Measurements from ENCODE around the gene SLC2A9. TPM values are rescaled to one million over a fixed set of nuclear protein-coding genes. Genes with fewer than 3 reads are reported as not detected.
"Not testable (repeated sequence)": the region's sequence is repeated elsewhere in the genome, so short reads cannot be mapped to it uniquely, and the experiment has no call there.

SLC2A9 gene
- total RNA-seq, 2 donors from 2014 or later: 0.52 to 1.2 TPM

- Mint-ChIP-seq H3K9me3 (no peaks in the 10 kb centered on the region), H3K27ac (no peak overlapping the region), H3K36me3 (no peaks in the 10 kb centered on the region)
- ATAC-seq: no peak
- no peak for DNase-seq (ENCODE audit: low spot score in 2 of 2)
These were observed 107.5 kb downstream of the SLC2A9 start for GRCh38 chr4:9913846-9914245.

- H3K27ac Mint-ChIP-seq: no peak overlapping the region
- no peak for ATAC-seq
These were observed 114.3 kb downstream of the SLC2A9 start for GRCh38 chr4:9906996-9907395.

GRCh38 chr4:9904976-9905587, 116.2 kb downstream of the SLC2A9 start:
- Mint-ChIP-seq H3K27ac (peak overlapping the region in 1 of 2 donors; percentile 36), H3K36me3 (no peaks in the 10 kb centered on the region), H3K9me3 (no peaks in the 10 kb centered on the region)
- DNase-seq (ENCODE audit: low spot score in 2 of 2) (peak in 1 of 2 donors; percentile 14), ATAC-seq (peak; percentile 73 to 98)

More at GRCh38 chr4:9906996-9907395, 114.3 kb downstream of the SLC2A9 start:
- DNase-seq (ENCODE audit: low spot score in 2 of 2): no peak
- no peaks in the 10 kb centered on the region for H3K9me3 Mint-ChIP-seq
- no peaks in the 10 kb centered on the region for H3K36me3 Mint-ChIP-seq

GRCh38 chr4:9903317-9903716, 118.0 kb downstream of the SLC2A9 start:
- ATAC-seq: no peak

GRCh38 chr4:9901257-9901656, 120.0 kb downstream of the SLC2A9 start:
- ATAC-seq (no peak), DNase-seq (ENCODE audit: low spot score in 2 of 2) (no peak)
- Mint-ChIP-seq H3K27ac (peak overlapping the region in 1 of 2 donors; percentile 24), H3K36me3 (no peaks in the 10 kb centered on the region), H3K9me3 (no peaks in the 10 kb centered on the region)

More at GRCh38 chr4:9903317-9903716, 118.0 kb downstream of the SLC2A9 start:
- no peaks in the 10 kb centered on the region for H3K36me3 Mint-ChIP-seq
- H3K27ac Mint-ChIP-seq: no peak overlapping the region
- no peak for DNase-seq (ENCODE audit: low spot score in 2 of 2)
- H3K9me3 Mint-ChIP-seq: no peaks in the 10 kb centered on the region

GRCh38 chr4:9900633-9901032, 120.7 kb downstream of the SLC2A9 start:
- not testable (repeated sequence) for DNase-seq (ENCODE audit: low spot score in 2 of 2); H3K9me3 Mint-ChIP-seq; H3K36me3 Mint-ChIP-seq; H3K27ac Mint-ChIP-seq
- peak in 1 of 2 donors; percentile 64 for ATAC-seq

GRCh38 chr4:9899306-9900055, 121.8 kb downstream of the SLC2A9 start:
- DNase-seq (ENCODE audit: low spot score in 2 of 2) (no peak), ATAC-seq (no peak)
- Mint-ChIP-seq H3K27ac (no peak overlapping the region), H3K36me3 (no peaks in the 10 kb centered on the region), H3K9me3 (no peaks in the 10 kb centered on the region)

GRCh38 chr4:9898596-9899305, 122.5 kb downstream of the SLC2A9 start:
- Mint-ChIP-seq H3K9me3 (no peaks in the 10 kb centered on the region), H3K27ac (no peak overlapping the region), H3K36me3 (no peaks in the 10 kb centered on the region)
- DNase-seq (ENCODE audit: low spot score in 2 of 2) (no peak), ATAC-seq (peak in 1 of 2 donors; percentile 38)

GRCh38 chr4:9895333-9895705, 126.0 kb downstream of the SLC2A9 start:
- H3K27ac Mint-ChIP-seq: no peak overlapping the region
- DNase-seq (ENCODE audit: low spot score in 2 of 2) (no peak), ATAC-seq (no peak)
- H3K36me3 Mint-ChIP-seq: no peaks in the 10 kb centered on the region
- H3K9me3 Mint-ChIP-seq: no peaks in the 10 kb centered on the region

GRCh38 chr4:9894644-9895332, 126.5 kb downstream of the SLC2A9 start:
- H3K27ac Mint-ChIP-seq: no peak overlapping the region
- ATAC-seq: no peak

GRCh38 chr4:9893329-9894108, 127.8 kb downstream of the SLC2A9 start:
- H3K27ac Mint-ChIP-seq: no peak overlapping the region
- no peaks in the 10 kb centered on the region for H3K36me3 Mint-ChIP-seq
- no peak for ATAC-seq

More at GRCh38 chr4:9894644-9895332, 126.5 kb downstream of the SLC2A9 start:
- no peak for DNase-seq (ENCODE audit: low spot score in 2 of 2)
- no peaks in the 10 kb centered on the region for H3K9me3 Mint-ChIP-seq
- no peaks in the 10 kb centered on the region for H3K36me3 Mint-ChIP-seq

GRCh38 chr4:9891740-9892139, 129.6 kb downstream of the SLC2A9 start:
- H3K27ac Mint-ChIP-seq: peak overlapping the region in 1 of 2 donors; percentile 61
- DNase-seq (ENCODE audit: low spot score in 2 of 2) (no peak), ATAC-seq (no peak)
- no peaks in the 10 kb centered on the region for H3K36me3 Mint-ChIP-seq
- H3K9me3 Mint-ChIP-seq: no peaks in the 10 kb centered on the region

More at GRCh38 chr4:9893329-9894108, 127.8 kb downstream of the SLC2A9 start:
- no peak for DNase-seq (ENCODE audit: low spot score in 2 of 2)
- H3K9me3 Mint-ChIP-seq: no peaks in the 10 kb centered on the region

GRCh38 chr4:9891056-9891455, 130.2 kb downstream of the SLC2A9 start:
- DNase-seq (ENCODE audit: low spot score in 2 of 2) (no peak), ATAC-seq (no peak)
- no peaks in the 10 kb centered on the region for H3K36me3 Mint-ChIP-seq

GRCh38 chr4:9889306-9889705, 132.0 kb downstream of the SLC2A9 start:
- no peaks in the 10 kb centered on the region for H3K9me3 Mint-ChIP-seq
- no peak overlapping the region for H3K27ac Mint-ChIP-seq
- H3K36me3 Mint-ChIP-seq: no peaks in the 10 kb centered on the region
- DNase-seq (ENCODE audit: low spot score in 2 of 2) (no peak), ATAC-seq (no peak)

More at GRCh38 chr4:9891056-9891455, 130.2 kb downstream of the SLC2A9 start:
- no peaks in the 10 kb centered on the region for H3K9me3 Mint-ChIP-seq
- H3K27ac Mint-ChIP-seq: no peak overlapping the region

- Mint-ChIP-seq H3K9me3 (no peaks in the 10 kb centered on the region), H3K27ac (no peak overlapping the region), H3K36me3 (no peaks in the 10 kb centered on the region)
- DNase-seq (ENCODE audit: low spot score in 2 of 2) (no peak), ATAC-seq (no peak)
These were observed 135.3 kb downstream of the SLC2A9 start for GRCh38 chr4:9885958-9886357.
